SIG-M5 treated with dmso at 0.1 percent for 504 hours (cell line): ENCODE measurements around the gene SND1.
A peak's percentile ranks its signal among the peaks of the same experiment; 100 is the strongest.
"Not testable (repeated sequence)": the region's sequence is repeated elsewhere in the genome, so short reads cannot be mapped to it uniquely, and the experiment has no call there.

ENCODE experiments used
- DNase-seq: peaks from one replicate; lab custom pipeline; 2025; ENCODE audit not compliant: unreplicated experiment; lab: John Stamatoyannopoulos, UW

SND1 gene

DNA sequence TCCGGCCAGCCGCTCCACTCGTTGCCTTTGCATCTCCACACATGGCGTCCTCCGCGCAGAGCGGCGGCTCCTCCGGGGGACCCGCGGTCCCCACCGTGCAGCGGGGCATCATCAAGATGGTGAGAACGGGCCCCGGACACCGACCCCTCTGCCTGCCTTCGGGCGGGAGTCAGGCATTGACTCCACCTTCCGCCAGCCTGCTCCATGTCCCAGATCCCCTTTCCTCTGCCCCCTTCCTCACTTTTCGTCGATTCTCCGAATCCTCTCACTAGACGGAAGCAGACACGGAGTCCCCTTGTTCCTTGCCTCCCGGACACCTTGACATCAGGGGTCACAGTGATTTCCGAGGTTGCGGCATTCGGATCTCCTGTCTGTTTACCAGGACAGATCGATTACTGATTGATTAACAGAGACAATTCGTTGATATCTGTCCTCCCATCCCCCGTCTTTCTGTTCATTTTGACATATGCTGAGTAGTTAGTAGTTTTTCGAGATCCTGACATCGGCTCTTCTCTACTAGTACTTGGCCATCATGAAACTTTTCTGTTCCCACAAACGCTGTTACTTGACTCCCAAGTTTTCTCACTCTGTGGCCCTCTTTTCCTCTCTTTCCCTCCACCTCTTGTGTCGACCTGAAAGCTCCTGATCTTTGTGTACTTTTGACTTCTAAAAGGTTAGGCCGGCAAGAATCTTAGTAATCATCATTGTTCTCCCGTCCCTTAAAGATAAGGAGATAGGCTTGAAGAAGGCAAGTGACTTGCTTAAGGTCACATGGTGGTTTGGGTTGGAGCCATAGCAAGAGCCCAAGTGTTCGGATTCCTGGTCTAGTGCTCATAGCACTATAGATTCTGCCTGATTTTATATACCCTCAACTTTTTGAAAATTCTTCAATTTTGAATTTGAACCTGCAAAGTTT is 597 bp downstream of the SND1 start:
- DNase-seq = peak; percentile 25

DNA sequence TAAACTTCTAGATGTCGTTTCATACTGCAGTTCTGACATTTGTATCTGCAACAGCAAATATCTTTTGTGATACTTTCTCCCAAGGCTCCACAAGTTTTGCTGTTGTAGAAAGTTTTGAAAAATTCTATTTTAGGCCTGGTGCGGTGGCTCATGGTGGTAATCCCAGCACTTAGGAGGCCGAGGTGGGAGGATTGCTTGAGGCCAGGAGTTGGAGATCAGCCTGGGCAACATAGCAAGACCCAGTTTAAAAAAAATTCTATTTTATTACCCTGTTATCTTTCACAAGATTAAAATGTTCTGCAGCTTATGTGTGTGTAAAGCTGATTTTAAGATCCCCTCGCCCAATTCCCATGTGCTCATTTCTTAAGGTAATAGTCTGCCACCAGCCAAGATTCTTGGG is 1.4 kb downstream of the SND1 start:
- DNase-seq = no peak

DNA sequence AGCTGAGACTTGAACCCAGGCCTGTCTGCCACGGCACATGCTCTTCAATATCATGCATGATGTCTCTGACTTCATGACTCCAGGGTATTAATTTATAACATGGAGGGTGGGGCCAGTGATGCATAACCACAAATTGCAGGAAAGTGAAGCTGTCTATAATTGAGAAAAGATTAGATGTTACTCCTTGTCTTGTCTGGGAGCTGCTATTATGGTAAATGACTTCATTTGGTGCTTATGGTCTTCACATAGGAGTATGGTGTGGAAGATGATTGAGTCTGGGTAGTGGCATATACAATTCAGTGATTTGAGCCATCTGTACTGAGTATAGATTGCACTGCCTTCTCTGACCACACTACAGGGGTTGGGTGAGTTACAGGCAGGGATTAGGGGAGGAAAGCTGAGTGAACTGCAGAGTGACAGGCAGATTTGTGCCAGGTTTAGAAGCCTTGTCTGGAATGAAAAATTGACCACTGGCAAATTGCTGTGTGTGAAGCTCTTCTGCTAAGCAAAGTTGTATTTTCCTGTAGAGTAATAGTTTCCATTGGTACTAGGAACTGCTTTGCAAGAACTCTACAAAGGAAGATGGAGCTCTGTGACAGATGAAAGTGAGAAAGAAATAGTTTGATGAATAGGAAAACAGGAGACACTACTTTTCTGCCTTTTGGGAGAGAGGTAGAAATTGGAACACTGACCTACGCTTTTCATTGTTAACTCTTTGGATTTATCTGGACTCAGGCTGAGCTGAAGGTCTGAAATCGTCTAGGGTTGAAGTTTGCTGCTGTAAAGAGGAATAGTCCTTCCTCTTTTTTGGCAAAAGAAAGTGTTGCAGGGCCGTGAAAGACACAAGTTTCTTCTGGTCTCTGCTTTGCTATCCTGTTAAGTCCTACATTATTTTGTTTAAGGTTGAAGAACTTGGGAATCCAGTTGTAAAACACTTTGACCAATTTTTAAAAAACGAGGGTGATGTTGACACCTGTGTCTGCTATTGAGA is 2.7 kb downstream of the SND1 start:
- no peak for DNase-seq

DNA sequence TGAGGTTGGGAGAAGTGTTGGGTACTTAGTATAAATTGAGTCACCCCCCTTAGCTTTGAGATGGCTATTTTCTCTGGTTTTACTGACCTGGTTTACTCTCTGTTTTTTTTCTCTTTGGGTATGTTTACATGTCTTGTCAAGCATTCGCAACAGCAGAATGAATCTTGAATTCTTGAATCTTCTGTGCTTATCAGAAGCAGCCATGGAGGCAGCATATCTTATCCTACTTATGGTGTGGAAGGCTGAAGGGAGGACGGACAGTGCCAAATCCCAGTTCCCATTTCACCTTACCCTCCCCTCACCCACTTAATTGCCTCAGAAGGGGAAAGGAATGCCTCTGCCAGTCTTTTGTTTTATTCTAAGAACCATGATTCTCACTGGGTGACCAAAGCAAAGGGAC is 3.7 kb downstream of the SND1 start:
- no peak for DNase-seq

DNA sequence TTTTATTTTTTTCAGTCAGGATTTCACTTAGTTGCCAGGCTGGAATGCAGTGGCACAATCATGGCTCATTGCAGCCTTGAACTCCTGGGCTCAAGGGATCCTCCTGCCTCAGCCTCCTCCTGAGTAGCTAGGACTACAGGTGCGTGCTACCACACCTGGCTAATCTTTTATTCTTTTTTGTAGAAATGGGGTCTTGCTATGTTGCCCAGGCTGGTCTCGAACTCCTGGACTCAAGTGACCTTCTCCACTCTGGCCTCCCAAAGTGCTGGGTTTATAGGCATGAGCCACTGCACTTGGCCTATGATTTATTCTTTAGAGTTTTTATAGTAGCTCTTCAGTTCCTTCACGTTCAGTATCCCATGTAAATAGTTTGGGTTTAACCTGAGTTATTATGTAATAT is 5.5 kb downstream of the SND1 start:
- DNase-seq = no peak

DNA sequence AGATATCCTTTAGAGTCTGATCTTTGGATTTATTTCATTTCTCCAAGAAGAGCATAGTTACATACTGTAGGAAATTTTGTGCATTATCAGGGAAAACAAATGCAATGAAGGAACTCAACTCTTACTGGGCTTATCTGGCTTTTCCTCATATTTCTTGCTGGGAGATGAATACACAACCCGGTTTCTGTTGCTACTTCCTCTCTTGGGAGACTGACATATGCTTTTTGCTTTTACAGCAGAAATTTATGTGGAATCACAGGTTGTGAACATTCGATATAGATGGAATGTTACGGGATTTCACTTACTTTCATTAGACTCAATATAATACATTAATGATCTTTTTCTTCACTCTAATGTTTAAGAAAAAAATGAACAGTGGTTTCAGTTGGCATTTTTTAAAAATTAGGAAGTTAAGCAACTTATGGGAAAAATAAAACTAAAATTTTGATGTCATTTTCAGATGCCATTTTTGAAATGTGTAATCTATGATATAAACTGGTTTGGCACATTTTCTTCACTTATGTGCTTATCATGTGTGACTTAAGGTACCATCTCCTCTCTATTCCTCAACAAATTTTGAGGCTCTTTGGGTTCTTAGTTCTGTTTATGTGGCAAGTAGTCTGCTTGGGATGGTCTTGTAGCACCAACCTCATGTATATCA is 7.1 kb downstream of the SND1 start:
- no peak for DNase-seq

DNA sequence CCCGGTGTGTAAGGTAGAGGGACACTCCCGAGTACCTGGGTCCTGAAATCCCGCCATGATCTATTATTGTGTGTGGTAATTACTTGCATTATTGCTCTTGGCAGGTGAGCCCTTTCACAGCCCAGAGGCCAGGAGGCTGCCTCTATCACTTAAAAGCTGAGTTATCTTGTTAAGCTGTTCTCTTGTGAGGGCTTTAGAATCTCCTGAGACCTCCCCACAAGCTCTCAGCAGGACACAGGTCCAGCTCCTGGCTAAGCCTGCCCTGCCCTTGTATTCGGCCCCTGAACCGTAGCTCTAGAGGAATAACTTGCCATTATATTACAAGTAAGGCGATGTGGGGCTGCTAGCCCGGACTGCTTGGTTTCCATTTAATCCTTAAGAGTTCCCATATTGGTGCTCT is 13.9 kb downstream of the SND1 start:
- DNase-seq = no peak

DNA sequence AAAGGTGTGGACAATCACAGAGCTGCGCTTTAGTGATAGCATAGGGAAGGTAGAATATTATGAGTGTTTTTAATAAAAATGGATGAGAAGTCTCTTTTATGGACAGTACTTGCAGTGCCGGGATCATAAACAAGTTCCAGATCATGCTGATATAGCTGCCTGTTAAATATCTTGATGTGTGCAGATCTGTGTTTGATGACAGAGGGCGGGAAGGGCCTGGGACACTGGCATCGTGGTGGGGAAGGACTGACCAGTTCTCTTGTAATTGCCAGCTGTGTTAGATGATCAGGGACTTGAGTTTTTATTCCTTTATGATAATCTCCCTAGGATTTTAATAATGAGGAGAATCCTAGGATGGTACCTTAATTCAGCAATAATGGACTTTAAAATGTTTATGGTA is 14.6 kb downstream of the SND1 start:
- no peak for DNase-seq

DNA sequence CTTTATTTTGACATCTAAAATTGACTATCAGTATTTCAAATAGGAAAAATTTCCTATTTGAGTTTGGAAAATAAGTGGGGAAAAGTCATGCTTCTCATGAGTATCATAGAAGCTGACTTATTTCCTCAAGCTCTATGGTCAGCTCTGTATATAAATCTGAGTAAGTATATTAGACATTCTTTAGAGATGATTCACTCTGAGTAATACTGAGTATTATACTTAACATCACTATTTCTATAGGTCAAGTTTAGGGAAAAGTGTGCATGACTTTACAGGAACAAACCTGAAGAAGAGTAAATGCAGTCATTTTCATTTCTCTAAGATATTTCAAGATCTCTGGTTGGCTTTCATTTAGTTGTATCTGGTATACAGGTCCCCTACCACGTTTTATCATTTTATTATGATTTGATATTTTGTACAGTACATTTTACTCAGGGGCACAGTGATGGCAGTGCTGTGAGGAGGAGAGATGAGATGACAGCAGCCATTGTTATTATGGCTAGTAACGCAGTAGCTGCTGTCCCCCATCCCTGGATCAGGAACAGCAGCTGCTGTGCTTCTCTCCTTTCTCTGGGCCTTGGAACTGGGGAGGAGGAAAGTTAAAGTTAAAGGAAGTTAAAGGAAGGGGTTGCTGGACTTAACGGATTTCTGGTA is 15.2 kb downstream of the SND1 start:
- no peak for DNase-seq

DNA sequence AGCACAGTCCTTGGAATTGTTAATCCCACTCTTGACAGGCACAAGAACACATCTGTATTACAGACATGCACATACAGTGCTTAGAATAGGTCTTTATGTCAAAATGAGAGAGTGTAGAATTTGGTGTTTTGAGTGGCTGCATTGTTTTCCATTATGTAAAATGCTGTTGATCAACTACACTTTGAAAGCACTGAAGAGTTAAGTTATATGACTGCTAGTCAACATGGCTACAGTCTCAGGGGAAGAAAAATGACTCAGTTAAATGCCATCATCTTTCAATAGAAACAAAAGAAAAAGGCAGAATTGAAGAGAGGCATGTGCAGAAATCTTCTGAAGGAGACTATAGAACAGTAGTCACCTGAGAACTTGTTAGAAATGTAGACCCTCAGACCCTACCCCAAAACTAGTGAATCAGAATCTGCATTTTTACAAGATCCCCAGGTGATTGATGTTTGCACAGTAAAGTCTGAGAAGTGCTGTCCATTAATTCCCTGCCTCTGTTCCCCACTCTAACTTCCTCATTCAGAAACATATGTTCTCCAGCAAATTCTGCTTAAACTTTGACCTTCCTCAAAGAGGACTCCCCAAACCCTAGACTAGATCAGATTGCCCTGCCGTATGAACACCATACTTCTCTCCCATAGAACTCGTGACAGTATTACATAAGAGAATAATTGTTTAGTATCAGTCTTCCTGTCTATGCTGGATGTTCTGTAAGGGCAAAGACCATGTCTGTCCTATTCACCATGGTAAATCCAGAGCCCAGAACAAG is 16.0 kb downstream of the SND1 start:
- DNase-seq = no peak

DNA sequence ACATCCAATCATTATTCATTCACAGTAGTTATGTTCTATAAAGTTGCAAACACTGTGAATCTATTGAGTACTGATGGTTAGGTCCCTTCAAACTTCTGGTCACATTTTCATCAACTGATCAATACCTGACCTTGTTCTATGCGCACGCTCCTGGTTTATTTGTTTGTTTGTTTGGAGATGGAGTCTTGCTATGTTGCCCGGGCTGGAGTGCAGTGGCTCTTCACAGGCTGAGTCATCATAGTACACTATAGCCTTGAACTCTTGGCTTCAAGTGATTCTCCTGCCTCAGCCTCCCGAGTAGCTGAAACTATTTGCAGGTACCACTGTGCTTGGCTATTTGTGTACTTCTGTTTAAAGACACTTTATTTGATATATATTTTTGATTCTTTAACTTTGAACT is 19.3 kb downstream of the SND1 start:
- DNase-seq = no peak

DNA sequence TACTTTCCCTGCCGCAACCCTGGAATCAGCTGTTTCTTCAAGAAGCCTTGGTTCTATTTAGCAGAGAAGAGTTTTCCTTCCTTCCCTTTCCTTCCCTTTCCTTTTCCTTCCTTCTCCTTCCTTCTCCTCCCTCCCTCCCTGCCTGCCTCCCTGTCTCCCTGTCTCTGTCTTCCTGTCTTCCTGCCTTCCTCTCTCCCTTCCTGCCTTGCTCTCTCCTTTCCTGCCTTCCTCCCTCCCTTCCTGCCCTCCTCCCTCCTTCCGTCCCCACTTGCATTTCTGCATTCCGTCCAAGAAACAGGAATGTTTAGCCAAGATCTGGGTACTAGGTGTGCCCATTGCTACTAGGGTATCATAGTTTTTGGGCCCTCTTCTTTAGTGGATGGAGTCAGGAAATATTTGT is 21.9 kb downstream of the SND1 start:
- DNase-seq = no peak

DNA sequence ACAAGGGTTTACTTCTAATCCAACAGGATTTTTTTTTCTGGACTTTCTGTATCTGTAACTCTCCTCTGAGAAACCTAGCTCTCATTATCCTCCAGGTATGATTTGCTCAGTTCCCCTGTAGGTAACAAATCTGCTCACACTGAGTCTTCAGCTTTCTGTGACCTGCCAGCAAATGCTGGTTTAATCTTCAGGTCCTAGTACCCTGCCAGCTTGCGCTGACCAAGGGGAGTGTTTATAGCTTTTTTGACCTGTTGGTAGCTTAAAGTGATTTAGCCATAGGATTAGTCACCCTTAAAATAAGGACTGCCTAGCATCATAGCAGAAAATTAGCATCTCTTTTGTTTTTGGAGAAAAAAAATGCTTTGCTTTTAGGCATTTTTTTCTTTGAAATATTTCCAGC is 22.4 kb downstream of the SND1 start:
- DNase-seq = no peak

DNA sequence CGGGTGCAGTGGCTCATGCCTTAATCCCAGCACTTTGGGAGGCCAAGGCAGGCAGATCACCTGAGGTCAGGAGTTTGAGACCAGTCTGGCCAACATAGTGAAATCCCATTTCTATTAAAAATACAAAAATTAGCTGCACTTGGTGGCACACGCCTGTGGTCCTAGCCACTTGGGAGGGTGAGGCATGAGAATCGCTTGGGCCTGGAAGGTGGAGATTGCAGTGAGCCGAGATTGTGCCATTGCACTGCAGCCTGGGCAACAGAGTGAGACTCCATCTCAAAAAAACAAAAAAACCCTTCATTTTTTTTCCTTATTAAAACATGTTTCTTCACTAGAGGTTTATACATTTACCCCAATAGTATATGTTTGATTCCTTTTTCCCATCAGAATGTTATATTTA is 22.9 kb downstream of the SND1 start:
- not testable (repeated sequence) for DNase-seq

DNA sequence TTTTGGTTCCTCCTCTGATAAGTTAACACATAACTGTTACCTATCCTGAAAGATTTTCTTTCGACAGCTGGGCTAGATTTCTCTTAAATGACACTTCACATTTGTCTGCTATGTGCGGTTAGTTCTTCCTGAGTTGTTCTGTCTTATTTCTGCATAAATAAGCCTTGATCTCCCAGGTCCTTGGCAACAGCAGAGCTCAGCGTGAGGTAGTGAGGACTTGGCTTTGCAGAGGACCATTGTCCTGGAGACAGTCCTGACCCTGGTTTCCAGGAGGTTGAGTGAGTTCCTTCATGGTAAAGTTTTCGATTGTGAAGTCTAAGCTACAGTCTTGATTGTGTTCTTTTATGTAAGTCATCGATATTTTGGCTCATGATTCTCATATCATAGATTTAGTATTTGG is 23.7 kb downstream of the SND1 start:
- DNase-seq = no peak

DNA sequence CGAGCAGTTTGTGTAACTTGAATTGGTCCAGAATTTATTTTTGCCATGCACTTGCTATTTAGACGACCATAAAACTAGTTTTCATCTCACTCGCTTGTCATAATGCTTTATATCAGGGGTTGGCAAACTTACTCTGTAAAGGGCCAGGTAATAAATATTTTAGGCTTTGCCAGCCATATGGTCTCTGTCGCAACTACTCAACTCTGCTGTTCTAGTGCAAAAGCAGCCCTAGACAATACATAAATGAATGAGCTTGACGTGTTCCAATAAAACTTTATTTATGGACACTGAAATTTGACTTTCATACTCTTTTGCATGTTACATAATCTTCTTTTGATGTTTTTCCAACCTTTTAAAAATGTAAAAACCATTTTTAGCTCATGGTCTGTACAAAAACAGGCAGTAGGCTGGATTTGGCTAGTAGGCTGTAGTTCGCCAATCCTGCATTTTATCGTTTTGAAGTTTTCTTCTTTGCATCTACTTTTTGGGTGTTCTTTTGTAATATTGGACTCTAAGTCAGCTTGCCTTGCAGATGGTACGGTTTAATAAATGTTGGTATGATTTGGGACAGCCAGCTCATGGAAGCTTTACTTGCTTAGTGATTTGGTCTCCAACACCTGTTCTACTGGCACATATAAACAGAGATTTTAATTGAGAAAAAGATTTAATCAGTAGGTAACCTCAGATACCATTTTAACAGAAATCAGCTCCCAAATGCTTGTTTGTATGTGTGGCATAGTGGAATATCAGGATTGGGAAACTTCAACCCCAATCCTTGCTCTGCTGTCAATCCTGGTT is 25.6 kb downstream of the SND1 start:
- DNase-seq = no peak

DNA sequence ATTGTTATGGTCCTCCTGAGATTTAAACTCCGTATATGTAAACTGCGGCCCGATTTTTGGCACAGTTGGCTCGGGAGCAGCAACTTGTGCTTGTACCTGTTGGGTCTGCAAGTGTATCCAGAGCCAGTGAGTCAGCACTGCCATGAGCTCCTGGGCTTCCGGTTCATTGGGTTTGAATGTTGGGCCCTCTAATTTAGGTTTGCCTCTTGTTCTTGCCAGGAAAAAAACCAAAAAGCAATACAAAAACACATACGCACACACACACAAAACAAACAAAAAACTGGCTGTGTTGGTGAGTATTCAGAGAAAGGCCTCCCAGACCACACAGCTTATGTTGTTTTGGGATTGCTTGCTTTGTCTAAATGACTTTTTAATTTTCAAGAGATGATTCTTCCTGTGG is 26.3 kb downstream of the SND1 start:
- no peak for DNase-seq

DNA sequence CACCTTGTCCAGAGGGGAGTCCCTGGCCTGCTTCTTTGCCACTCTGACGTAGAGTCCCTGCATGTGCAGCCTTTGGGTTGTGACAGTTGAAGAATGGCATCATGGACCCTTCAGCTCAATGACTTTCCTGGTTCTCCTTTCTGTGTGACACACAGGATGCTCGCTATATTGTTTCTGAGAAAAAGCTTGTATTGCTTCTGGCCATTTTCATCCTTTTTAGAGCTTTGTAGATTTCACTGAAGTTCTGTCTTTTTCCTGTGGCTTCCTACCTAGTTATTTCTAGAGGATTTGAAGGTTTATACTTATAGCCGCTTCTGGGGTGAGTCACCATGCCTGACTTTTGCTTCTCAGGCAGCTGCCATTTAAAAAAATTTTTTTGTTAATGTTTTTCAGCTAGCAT is 27.0 kb downstream of the SND1 start:
- DNase-seq = no peak

DNA sequence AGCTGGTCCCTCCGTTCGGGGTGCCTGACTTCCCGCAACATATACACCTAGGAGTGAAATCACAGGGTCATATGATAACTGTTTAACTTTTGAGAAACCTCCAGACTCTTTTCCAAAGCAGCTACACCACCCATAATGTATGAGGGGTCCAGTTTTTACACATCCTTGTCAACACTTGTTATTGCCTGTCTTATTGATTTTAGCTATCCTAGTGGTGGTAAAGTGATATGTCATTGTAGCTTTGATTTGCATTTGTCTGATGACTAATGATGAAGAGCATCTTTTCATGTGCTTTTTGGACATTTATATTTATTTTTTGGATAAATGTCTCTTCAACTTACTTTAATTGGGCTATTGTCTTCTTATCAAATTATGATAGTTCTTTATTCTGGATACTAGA is 29.0 kb downstream of the SND1 start:
- no peak for DNase-seq
